ENCODE measurements around the gene FMNL2. TPM values are rescaled to one million over a fixed set of nuclear protein-coding genes. Genes with fewer than 3 reads are reported as not detected.
A peak's percentile ranks its signal among the peaks of the same experiment; 100 is the strongest.

Gene FMNL2
- total and polyA plus RNA-seq, 4 donors: 18.8 to 81.4 (median 38.4) TPM

DNA sequence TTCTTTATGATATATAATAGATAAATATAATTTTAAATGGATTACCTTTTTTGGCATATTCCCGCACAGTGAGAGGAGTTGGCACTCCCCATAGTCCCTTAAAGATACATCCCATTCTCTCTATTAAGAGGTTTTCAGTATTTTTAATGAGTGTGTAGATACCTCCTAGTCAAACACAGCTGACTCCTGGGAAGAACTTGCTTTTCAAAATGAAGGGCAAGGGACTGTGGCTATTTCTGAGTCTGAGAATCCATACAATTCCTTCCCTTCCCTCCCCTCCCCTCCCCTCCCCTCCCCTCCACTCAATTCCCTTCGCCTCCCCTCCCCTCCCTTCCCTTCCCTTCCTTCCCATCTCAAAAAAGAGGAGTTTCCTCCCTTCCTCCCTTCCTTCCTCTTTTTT lies 288.8 kb downstream of the FMNL2 start:
- H3K27me3 ChIP-seq (ENCODE audit: control insufficient read depth in 3 of 3, insufficient read depth in 3 of 3, low read length in 2 of 3): no peaks in the 10 kb centered on the region
- no peaks in the 10 kb centered on the region for H3K9me3 ChIP-seq (ENCODE audit: control insufficient read depth in 4 of 4, insufficient read depth in 3 of 4, low read length in 3 of 4)
- H3K9ac ChIP-seq (ENCODE audit: insufficient read depth in 1 of 2, low read length in 2 of 2): no peak overlapping the region
- no peak overlapping the region for H3K27ac ChIP-seq (ENCODE audit: low read depth in 1 of 2, low read length in 1 of 2)
- 96 to 98% methylated on average over 1 of the region's 2 CpGs for WGBS, 2 donors
- TF ChIP-seq, protein P1, sequence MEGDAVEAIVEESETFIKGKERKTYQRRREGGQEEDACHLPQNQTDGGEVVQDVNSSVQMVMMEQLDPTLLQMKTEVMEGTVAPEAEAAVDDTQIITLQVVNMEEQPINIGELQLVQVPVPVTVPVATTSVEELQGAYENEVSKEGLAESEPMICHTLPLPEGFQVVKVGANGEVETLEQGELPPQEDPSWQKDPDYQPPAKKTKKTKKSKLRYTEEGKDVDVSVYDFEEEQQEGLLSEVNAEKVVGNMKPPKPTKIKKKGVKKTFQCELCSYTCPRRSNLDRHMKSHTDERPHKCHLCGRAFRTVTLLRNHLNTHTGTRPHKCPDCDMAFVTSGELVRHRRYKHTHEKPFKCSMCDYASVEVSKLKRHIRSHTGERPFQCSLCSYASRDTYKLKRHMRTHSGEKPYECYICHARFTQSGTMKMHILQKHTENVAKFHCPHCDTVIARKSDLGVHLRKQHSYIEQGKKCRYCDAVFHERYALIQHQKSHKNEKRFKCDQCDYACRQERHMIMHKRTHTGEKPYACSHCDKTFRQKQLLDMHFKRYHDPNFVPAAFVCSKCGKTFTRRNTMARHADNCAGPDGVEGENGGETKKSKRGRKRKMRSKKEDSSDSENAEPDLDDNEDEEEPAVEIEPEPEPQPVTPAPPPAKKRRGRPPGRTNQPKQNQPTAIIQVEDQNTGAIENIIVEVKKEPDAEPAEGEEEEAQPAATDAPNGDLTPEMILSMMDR (IDR thresholded peaks at IDR 0.05; ENCODE audit: control extremely low read depth, extremely low read depth): no peak
- no peak for ATAC-seq (ENCODE audit: insufficient read depth, low FRiP score)
- H3K36me3 ChIP-seq (ENCODE audit: control insufficient read depth in 4 of 4, insufficient read depth in 4 of 4, low read length in 4 of 4): peaks cover 9 to 23% (median 15%) of the 10 kb centered on the region in 4 donors
- peaks cover 0 to 45% (median 4%) of the 10 kb centered on the region in 5 donors for H3K4me1 ChIP-seq (ENCODE audit: control insufficient read depth in 5 of 5, insufficient read depth in 5 of 5, low read length in 5 of 5)
- no peak for DNase-seq
- H3K4me3 ChIP-seq: no peak overlapping the region

GRCh38 chr2:152624805-152625204 lies 289.8 kb downstream of the FMNL2 start:
- Histone ChIP-seq H3K27me3 (ENCODE audit: control insufficient read depth in 3 of 3, insufficient read depth in 3 of 3, low read length in 2 of 3) (no peaks in the 10 kb centered on the region), H3K9me3 (ENCODE audit: control insufficient read depth in 4 of 4, insufficient read depth in 3 of 4, low read length in 3 of 4) (no peaks in the 10 kb centered on the region), H3K9ac (ENCODE audit: insufficient read depth in 1 of 2, low read length in 2 of 2) (no peak overlapping the region), H3K27ac (ENCODE audit: low read depth in 1 of 2, low read length in 1 of 2) (no peak overlapping the region), H3K36me3 (ENCODE audit: control insufficient read depth in 4 of 4, insufficient read depth in 4 of 4, low read length in 4 of 4) (peaks cover 5 to 20% (median 12%) of the 10 kb centered on the region in 4 donors), H3K4me1 (ENCODE audit: control insufficient read depth in 5 of 5, insufficient read depth in 5 of 5, low read length in 5 of 5) (peaks cover 0 to 40% (median 1%) of the 10 kb centered on the region in 5 donors), H3K4me3 (no peak overlapping the region)
- WGBS, 2 donors: 60 to 64% methylated on average over 3 of the region's 3 CpGs
- ATAC-seq (ENCODE audit: insufficient read depth, low FRiP score) (no peak), DNase-seq (no peak)
- TF ChIP-seq, protein P1 (IDR thresholded peaks at IDR 0.05; ENCODE audit: control extremely low read depth, extremely low read depth): no peak

DNA sequence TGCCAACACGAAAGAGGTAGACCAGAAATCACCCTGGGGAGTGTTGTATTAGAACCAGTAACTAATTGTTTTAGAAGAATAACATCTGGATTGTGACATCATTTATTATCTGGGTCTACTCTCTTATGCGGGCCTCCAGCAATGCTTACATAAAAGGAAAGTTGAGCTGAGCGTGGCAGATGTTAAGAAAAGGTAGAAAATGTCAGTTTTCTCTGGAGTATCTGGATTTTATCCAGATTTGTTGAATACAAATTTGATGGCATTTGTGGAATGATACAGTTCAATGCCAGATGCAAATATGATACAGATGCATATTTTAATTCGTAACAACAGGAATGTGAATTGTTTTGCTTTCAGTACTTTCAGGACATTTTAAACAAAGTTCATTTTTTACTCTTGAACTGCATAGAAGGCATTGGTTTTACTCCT lies 292.0 kb downstream of the FMNL2 start:
- no peak for ATAC-seq (ENCODE audit: insufficient read depth, low FRiP score)
- Histone ChIP-seq H3K36me3 (ENCODE audit: control insufficient read depth in 4 of 4, insufficient read depth in 4 of 4, low read length in 4 of 4) (peaks cover 4 to 19% (median 13%) of the 10 kb centered on the region in 4 donors), H3K4me3 (no peak overlapping the region), H3K27ac (ENCODE audit: low read depth in 1 of 2, low read length in 1 of 2) (no peak overlapping the region), H3K4me1 (ENCODE audit: control insufficient read depth in 5 of 5, insufficient read depth in 5 of 5, low read length in 5 of 5) (peaks cover 0 to 28% (median 0%) of the 10 kb centered on the region in 5 donors), H3K9ac (ENCODE audit: insufficient read depth in 1 of 2, low read length in 2 of 2) (no peak overlapping the region), H3K9me3 (ENCODE audit: control insufficient read depth in 4 of 4, insufficient read depth in 3 of 4, low read length in 3 of 4) (peaks cover 0 to 1% (median 0%) of the 10 kb centered on the region in 4 donors), H3K27me3 (ENCODE audit: control insufficient read depth in 3 of 3, insufficient read depth in 3 of 3, low read length in 2 of 3) (no peaks in the 10 kb centered on the region)
- peak in 2 of 3 donors; percentile 69 to 75 for DNase-seq
- TF ChIP-seq, protein P1 (IDR thresholded peaks at IDR 0.05; ENCODE audit: control extremely low read depth, extremely low read depth): no peak
- WGBS, 2 donors: 63 to 73% methylated on average over 4 of the region's 4 CpGs
